K562 treated with DMSO at 1 percent for 24 hours (cell line): ENCODE measurements around the gene REXO5. TPM values are rescaled to one million over a fixed set of nuclear protein-coding genes. Genes with fewer than 3 reads are reported as not detected.

Source experiments
- total RNA-seq: library from RNA; unstranded; fragments of 300-600 nt; gene quantifications from 2 replicates; pipeline ENCODE4 v1.2.3, GENCODE V29; 2022; ENCODE audit warnings: low read depth; ENCODE audit not compliant: insufficient read depth

REXO5 gene, protein sequence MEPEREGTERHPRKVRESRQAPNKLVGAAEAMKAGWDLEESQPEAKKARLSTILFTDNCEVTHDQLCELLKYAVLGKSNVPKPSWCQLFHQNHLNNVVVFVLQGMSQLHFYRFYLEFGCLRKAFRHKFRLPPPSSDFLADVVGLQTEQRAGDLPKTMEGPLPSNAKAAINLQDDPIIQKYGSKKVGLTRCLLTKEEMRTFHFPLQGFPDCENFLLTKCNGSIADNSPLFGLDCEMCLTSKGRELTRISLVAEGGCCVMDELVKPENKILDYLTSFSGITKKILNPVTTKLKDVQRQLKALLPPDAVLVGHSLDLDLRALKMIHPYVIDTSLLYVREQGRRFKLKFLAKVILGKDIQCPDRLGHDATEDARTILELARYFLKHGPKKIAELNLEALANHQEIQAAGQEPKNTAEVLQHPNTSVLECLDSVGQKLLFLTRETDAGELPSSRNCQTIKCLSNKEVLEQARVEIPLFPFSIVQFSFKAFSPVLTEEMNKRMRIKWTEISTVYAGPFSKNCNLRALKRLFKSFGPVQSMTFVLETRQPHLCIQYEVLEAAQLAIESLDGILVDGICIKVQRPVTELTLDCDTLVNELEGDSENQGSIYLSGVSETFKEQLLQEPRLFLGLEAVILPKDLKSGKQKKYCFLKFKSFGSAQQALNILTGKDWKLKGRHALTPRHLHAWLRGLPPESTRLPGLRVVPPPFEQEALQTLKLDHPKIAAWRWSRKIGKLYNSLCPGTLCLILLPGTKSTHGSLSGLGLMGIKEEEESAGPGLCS
- 17.7 and 19.9 TPM in 2 replicates for total RNA-seq

DNA sequence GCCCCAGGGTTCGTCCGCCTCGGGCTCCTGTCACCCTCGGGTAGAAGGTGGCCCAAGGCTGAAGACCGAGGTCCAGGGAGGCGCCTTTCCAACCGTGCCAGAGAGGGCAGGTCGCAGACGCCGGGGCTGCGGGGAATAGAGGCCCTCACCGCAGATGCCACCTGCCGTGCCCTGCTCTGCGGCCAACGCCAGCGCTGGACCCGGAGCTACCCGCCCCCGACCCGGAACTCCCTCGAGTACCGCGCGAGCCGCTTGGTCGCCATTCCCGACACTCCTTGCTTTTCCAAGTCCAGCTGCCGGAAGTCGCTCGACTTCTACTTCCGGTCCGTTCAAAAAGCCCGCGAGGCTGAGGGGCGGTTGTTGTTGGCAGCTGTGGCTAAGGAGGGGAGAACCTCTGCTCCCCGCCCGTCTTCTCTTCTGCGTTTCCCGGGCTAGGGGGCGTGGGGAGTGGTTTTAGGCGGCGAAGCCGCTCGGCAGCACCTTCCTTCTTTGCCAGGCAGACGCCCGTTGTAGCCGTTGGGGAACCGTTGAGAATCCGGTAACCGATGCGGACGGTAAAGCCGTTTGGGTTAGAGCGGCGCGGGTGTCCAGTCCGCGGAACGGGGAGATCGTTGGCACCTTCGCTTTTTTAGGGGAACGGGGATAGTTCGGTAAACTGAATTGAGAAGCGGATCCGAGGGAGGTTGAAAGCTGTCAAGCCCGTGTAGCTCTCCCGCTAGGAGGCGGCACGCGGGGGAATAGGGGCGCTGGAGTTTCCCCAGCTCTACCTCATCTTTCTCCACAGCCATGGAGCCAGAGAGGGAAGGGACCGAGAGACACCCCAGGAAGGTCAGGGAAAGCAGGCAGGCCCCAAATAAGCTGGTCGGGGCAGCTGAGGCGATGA, at the start of gene REXO5, which contains the start of gene ERI2:
Gene REXO5 (plus strand): TSS at position 360 of the 883 bp plus-strand sequence. CDS start 427 bp downstream, at position 787.
Gene ERI2 (minus strand): TSS at position 305 of the 883 bp plus-strand sequence. CDS start 42 bp downstream, at position 263.

DNA sequence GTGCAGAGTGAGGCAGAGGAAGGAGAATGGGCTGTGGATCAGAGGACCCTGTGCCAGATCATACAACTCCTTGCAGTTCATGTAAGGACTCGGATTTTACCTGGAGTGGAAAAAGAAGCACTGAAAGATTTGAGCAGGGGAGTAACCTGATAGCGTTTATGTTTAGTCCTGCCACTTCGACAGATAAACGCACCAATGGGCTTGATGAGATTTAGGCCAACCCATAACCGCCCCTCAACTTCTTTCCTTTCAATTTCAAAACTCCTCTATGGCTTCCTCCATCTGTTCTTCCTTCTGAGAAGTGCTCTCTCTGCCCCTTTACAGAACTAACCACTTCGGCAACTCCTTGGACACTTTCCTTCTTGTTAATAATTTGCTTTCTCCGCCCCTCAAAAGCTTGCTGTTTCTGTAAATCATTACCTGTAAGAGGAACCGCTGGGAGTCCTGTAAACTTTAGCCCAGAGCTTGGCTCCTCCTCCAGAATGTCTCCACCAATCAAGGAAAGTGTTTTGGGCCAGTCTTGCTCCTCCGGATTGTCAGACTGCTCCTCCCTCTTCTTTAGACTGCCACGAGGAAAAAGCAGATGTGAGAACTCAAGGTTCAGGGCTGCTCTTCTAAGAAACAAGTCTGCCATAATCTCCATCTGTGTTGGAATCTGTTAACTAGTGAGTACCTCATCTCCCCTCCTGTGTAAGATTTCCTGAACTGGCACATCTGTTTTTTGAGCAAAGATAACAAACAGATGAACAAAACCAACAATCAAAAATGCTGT, 42.7 kb upstream of the REXO5 start, which contains the start of gene ACSM3:
Gene ACSM3 (plus strand): TSS at position 554 of the 772 bp plus-strand sequence. CDS start 6,021 bp downstream, outside the sequence.

Other genes starting within 250 kb of the REXO5 start
- 1.6 and 2.0 TPM in 2 replicates for gene ACSM2B, start 230.2 kb upstream of the REXO5 start, total RNA-seq
- gene ACSM1, start 108.8 kb upstream of the REXO5 start, total RNA-seq = 1.3 and 1.6 TPM in 2 replicates
- 20.9 and 21.6 TPM in 2 replicates for gene THUMPD1, start 64.7 kb upstream of the REXO5 start, total RNA-seq
- 80.0 and 88.8 TPM in 2 replicates for gene ACSM3, start 42.5 kb upstream of the REXO5 start, total RNA-seq
- 30.5 and 35.6 TPM in 2 replicates for gene ERI2, start 55 bp upstream of the REXO5 start, total RNA-seq
- 3.2 and 3.6 TPM in 2 replicates for gene DCUN1D3, start 93.8 kb downstream of the REXO5 start, total RNA-seq
- gene LYRM1, start 94.2 kb downstream of the REXO5 start, total RNA-seq = 41.5 and 52.3 TPM in 2 replicates